Sigmoid colon (tissue), 4 donors: ENCODE measurements around the gene CACNA2D3.

Source experiments
- CTCF ChIP-seq, 4 experiments: fragments of 450-650 bp in 3 of 4; fragments of 200-600 bp in 1 of 4; IDR thresholded peaks; one replicate each; pipeline ENCODE4 v1.5.1; 2016 to 2019; ENCODE audit warnings: antibody characterized with exemption in 4 of 4, mild to moderate bottlenecking in 3 of 4, moderate library complexity in 2 of 4
- EP300 ChIP-seq, 4 donors: sonication (generic); formaldehyde crosslinking; IDR thresholded peaks; one replicate each; pipeline ENCODE4 v1.6.1; 2017; ENCODE audit warnings: antibody characterized with exemption in 4 of 4
- POLR2AphosphoS5 ChIP-seq, 4 donors: sonication (generic); formaldehyde crosslinking; IDR thresholded peaks; one replicate each; pipeline ENCODE4 v1.6.1; 2017; ENCODE audit warnings: antibody characterized with exemption in 4 of 4

GRCh38 chr3:54600441-54601204, 478.3 kb downstream of the CACNA2D3 start:
- no peak for TF ChIP-seq EP300 (IDR thresholded peaks at IDR 0.05)
- TF ChIP-seq CTCF (IDR thresholded peaks at IDR 0.05): no peak
- no peak for TF ChIP-seq POLR2AphosphoS5 (IDR thresholded peaks at IDR 0.05)
